H1 (cell line): ENCODE measurements around the gene RPS6KA2. TPM values are rescaled to one million over a fixed set of nuclear protein-coding genes. Genes with fewer than 3 reads are reported as not detected.

Experiments
- CTCF ChIA-PET: fragments of 300-600 bp; sonication (Branson Sonifier 250); formaldehyde crosslinking; loops from one replicate; lab custom pipeline; 2021; ENCODE audit not compliant: partially characterized antibody; lab: Charles Lee
- POLR2A ChIA-PET: fragments of 300-600 bp; sonication (Branson Sonifier 250); formaldehyde crosslinking; loops from one replicate; lab custom pipeline; 2021; ENCODE audit warnings: inconsistent platforms; ENCODE audit not compliant: partially characterized antibody; lab: Charles Lee
- DNase-seq, 2 experiments: peaks; one replicate each; pipeline versions ENCODE4 v3.0.0 to v3.0.0-alpha.2; 2010 to 2022; ENCODE audit warnings: low spot score in 2 of 2, low read depth in 1 of 2, mixed read lengths in 1 of 2
- FAIRE-seq: peaks from 2 replicates; lab custom pipeline; 2011; peaks lifted over from hg19 to GRCh38; lab: Jason Lieb, UNC
- H2AFZ ChIP-seq: 2 replicates; pipeline ENCODE4 v1.8.1; 2012; ENCODE audit warnings: low read length, inconsistent platforms
- H2AK5ac ChIP-seq: 2 replicates; pipeline ENCODE4 v1.6.1; 2013; ENCODE audit warnings: low read depth, low read length
- H2BK120ac ChIP-seq: replicated peaks from 2 replicates; pipeline ENCODE3; 2013; ENCODE audit warnings: low read depth, low read length, inconsistent platforms
- H2BK12ac ChIP-seq: 2 replicates; pipeline ENCODE4 v1.6.1; 2013; ENCODE audit warnings: low read depth, low read length
- H2BK15ac ChIP-seq: 2 replicates; pipeline ENCODE4 v1.6.1; 2013; ENCODE audit warnings: low read length
- H2BK20ac ChIP-seq: 2 replicates; pipeline ENCODE4 v1.6.1; 2013; ENCODE audit warnings: low read length
- H2BK5ac ChIP-seq: 2 replicates; pipeline ENCODE4 v1.6.1; 2013; ENCODE audit warnings: low read depth, low read length
- H3K14ac ChIP-seq: 2 replicates; pipeline ENCODE4 v1.6.1; 2013; ENCODE audit warnings: inconsistent platforms; ENCODE audit not compliant: insufficient read length
- H3K18ac ChIP-seq: 2 replicates; pipeline ENCODE4 v1.6.1; 2013; ENCODE audit warnings: low read length; ENCODE audit errors: extremely low read depth
- H3K23ac ChIP-seq: 2 replicates; pipeline ENCODE4 v1.6.1; 2013; ENCODE audit warnings: inconsistent platforms; ENCODE audit not compliant: insufficient read length
- H3K23me2 ChIP-seq: 2 replicates; pipeline ENCODE4 v1.6.1; 2013; ENCODE audit warnings: low read depth, low read length
- H3K27ac ChIP-seq: 2 replicates; pipeline ENCODE4 v1.6.1; 2011; ENCODE audit warnings: low read depth, low read length, inconsistent platforms
- H3K27me3 ChIP-seq, 4 experiments: replicated peaks in 1 of 4; 1 replicate in 1 of 4; 2 replicates in 3 of 4; pipeline versions ENCODE4 v1.6.1 to v1.8.1; 2011 to 2013; ENCODE audit warnings: low read length in 3 of 4, mild to moderate bottlenecking in 3 of 4, inconsistent platforms in 2 of 4, mixed read lengths in 2 of 4, moderate library complexity in 1 of 4; ENCODE audit not compliant: control insufficient read depth in 3 of 4, insufficient read depth in 3 of 4; ENCODE audit errors: extremely low read depth in 1 of 4
- H3K36me3 ChIP-seq, 4 experiments: 2 replicates each; pipeline versions ENCODE4 v1.6.1 to v1.8.1; 2011 to 2013; ENCODE audit warnings: mild to moderate bottlenecking in 4 of 4, low read length in 3 of 4, moderate library complexity in 2 of 4, control low read depth in 1 of 4, inconsistent platforms in 1 of 4; ENCODE audit not compliant: insufficient read depth in 4 of 4, control insufficient read depth in 2 of 4
- H3K4ac ChIP-seq: replicated peaks from 2 replicates; pipeline ENCODE3; 2013; ENCODE audit warnings: low read length, low read depth, mixed read lengths, inconsistent platforms; ENCODE audit not compliant: insufficient read length
- H3K4me1 ChIP-seq, 4 experiments: replicated peaks in 1 of 4; 1 replicate in 1 of 4; 2 replicates in 3 of 4; pipeline versions ENCODE4 v1.6.1 to v1.8.1; 2011 to 2013; ENCODE audit warnings: low read length in 3 of 4, inconsistent platforms in 2 of 4, mixed read lengths in 1 of 4; ENCODE audit not compliant: insufficient read depth in 4 of 4, control insufficient read depth in 3 of 4
- H3K4me2 ChIP-seq, 2 experiments: 2 replicates each; pipeline versions ENCODE4 v1.6.1 to v1.8.1; 2011 to 2013; ENCODE audit warnings: low read depth in 2 of 2, low read length in 2 of 2, control low read depth in 1 of 2, inconsistent platforms in 1 of 2, mild to moderate bottlenecking in 1 of 2; ENCODE audit not compliant: insufficient read depth in 1 of 2
- H3K4me3 ChIP-seq, 4 experiments: fragments of 200-600, 300-600 bp in 1 of 4; sonication (generic), shearing (Covaris generic), sonication (Bioruptor Twin) in 1 of 4; 2 replicates each; pipeline versions ENCODE4 v1.5.1 to v1.8.1; 2011 to 2016; ENCODE audit warnings: low read length in 4 of 4, low read depth in 3 of 4, control low read depth in 2 of 4, inconsistent platforms in 2 of 4, mild to moderate bottlenecking in 2 of 4, mixed read lengths in 1 of 4, moderate library complexity in 1 of 4; ENCODE audit not compliant: insufficient read depth in 2 of 4; ENCODE audit errors: extremely low read depth in 1 of 4
- H3K56ac ChIP-seq: replicated peaks from 2 replicates; pipeline ENCODE3; 2013; ENCODE audit warnings: low read depth, mild to moderate bottlenecking, mixed read lengths, low read length, inconsistent platforms; ENCODE audit not compliant: insufficient read length
- H3K79me1 ChIP-seq: 2 replicates; pipeline ENCODE4 v1.6.1; 2013; ENCODE audit warnings: low read depth, low read length, control low read depth
- H3K79me2 ChIP-seq, 2 experiments: 2 replicates each; pipeline versions ENCODE4 v1.6.1 to v1.8.1; 2012 to 2013; ENCODE audit warnings: low read length in 2 of 2, mild to moderate bottlenecking in 2 of 2, inconsistent platforms in 1 of 2; ENCODE audit not compliant: insufficient read depth in 2 of 2, control insufficient read depth in 1 of 2
- H3K9ac ChIP-seq, 4 experiments: replicated peaks in 1 of 4; 1 replicate in 1 of 4; 2 replicates in 3 of 4; pipeline versions ENCODE4 v1.6.1 to v1.8.1; 2011 to 2013; ENCODE audit warnings: low read depth in 3 of 4, low read length in 3 of 4, control low read depth in 2 of 4, mild to moderate bottlenecking in 2 of 4, moderate library complexity in 2 of 4, inconsistent platforms in 1 of 4; ENCODE audit errors: extremely low read depth in 1 of 4
- H3K9me3 ChIP-seq, 2 experiments: 2 replicates each; pipeline versions ENCODE4 v1.6.1 to v1.8.1; 2012 to 2013; ENCODE audit warnings: mild to moderate bottlenecking in 2 of 2, moderate library complexity in 2 of 2, control low read depth in 1 of 2, inconsistent platforms in 1 of 2, low read depth in 1 of 2, low read length in 1 of 2, mixed read lengths in 1 of 2; ENCODE audit not compliant: insufficient read depth in 2 of 2
- H4K20me1 ChIP-seq, 2 experiments: replicated peaks in 1 of 2; 2 replicates each; pipeline versions ENCODE3 to v1.8.1; 2011 to 2013; ENCODE audit warnings: inconsistent platforms in 2 of 2, low read length in 2 of 2, mild to moderate bottlenecking in 1 of 2; ENCODE audit not compliant: insufficient read depth in 2 of 2, control insufficient read depth in 1 of 2
- H4K5ac ChIP-seq: 2 replicates; pipeline ENCODE4 v1.6.1; 2013; ENCODE audit warnings: low read length, low read depth, mixed read lengths, inconsistent platforms; ENCODE audit not compliant: insufficient read length
- H4K8ac ChIP-seq: 2 replicates; pipeline ENCODE4 v1.8.0; 2013; ENCODE audit warnings: mild to moderate bottlenecking, moderate library complexity, low read length, inconsistent platforms; ENCODE audit not compliant: insufficient read depth; ENCODE audit errors: extremely low read depth
- H4K91ac ChIP-seq: replicated peaks from 2 replicates; pipeline ENCODE3; 2013; ENCODE audit warnings: low read length, mixed read lengths, inconsistent platforms; ENCODE audit not compliant: insufficient read length
- BCL11A ChIP-seq, 2 experiments: IDR thresholded peaks; one replicate each; pipeline ENCODE4 v1.6.1; 2011; ENCODE audit warnings: low read depth in 2 of 2, low read length in 2 of 2, mild to moderate bottlenecking in 2 of 2
- CBX5 ChIP-seq: fragments of 300-800, 300-1000 bp; sonication (generic); IDR thresholded peaks from 2 replicates; pipeline ENCODE4 v1.7.1; 2016; ENCODE audit warnings: antibody characterized with exemption, low read length, low read depth
- FOSL1 ChIP-seq: IDR thresholded peaks from 2 replicates; pipeline ENCODE4 v1.6.1; 2011; ENCODE audit warnings: mild to moderate bottlenecking, low read depth, low read length, moderate library complexity; ENCODE audit not compliant: insufficient read depth
- GABPA ChIP-seq: IDR thresholded peaks from 2 replicates; pipeline ENCODE4 v1.6.1; 2011; ENCODE audit warnings: mild to moderate bottlenecking, low read length, moderate library complexity, borderline replicate concordance; ENCODE audit not compliant: insufficient read depth
- JUN ChIP-seq: IDR thresholded peaks from 2 replicates; pipeline ENCODE4 v1.6.1; 2011; ENCODE audit warnings: low read depth, mild to moderate bottlenecking, improper control_type of control experiment, low read length
- MAX ChIP-seq: IDR thresholded peaks from 2 replicates; pipeline ENCODE4 v1.6.1; 2012; ENCODE audit warnings: inconsistent platforms
- PHF8 ChIP-seq: fragments of 200-600 bp; sonication (generic); conservative IDR thresholded peaks from 2 replicates; pipeline ENCODE4 v1.7.1; 2012; ENCODE audit warnings: low read depth, mild to moderate bottlenecking, inconsistent platforms, low read length, moderate library complexity
- POLR2AphosphoS5 ChIP-seq: IDR thresholded peaks from 2 replicates; pipeline ENCODE4 v1.6.1; 2011; ENCODE audit warnings: low read depth, low read length
- SAP30 ChIP-seq: fragments of 300-600 bp; sonication (generic); IDR thresholded peaks from 2 replicates; pipeline ENCODE4 v1.7.1; 2012; ENCODE audit warnings: low read length, moderate library complexity, mild to moderate bottlenecking, inconsistent platforms; ENCODE audit not compliant: insufficient read depth, insufficient replicate concordance
- SP1 ChIP-seq: IDR thresholded peaks from 2 replicates; pipeline ENCODE4 v1.6.1; 2011; ENCODE audit warnings: low read depth, low read length
- TCF12 ChIP-seq: IDR thresholded peaks from 2 replicates; pipeline ENCODE4 v1.6.1; 2011; ENCODE audit warnings: low read depth, mild to moderate bottlenecking, low read length
- TEAD4 ChIP-seq: IDR thresholded peaks from 2 replicates; pipeline ENCODE4 v1.6.1; 2012; ENCODE audit warnings: low read depth, low read length, inconsistent platforms, mixed read lengths
- WGBS, 2 experiments: shearing (Covaris generic) in 1 of 2; methylation state at CpG; one replicate each; pipeline versions ENCODE4 v1.1.6 to v1.1.7; 2013 to 2015; ENCODE audit warnings: low lambda C conversion rate in 2 of 2, mixed read lengths in 2 of 2, inconsistent platforms in 1 of 2, low coverage in 1 of 2, missing lambda C conversion rate in 1 of 2; ENCODE audit not compliant: insufficient replicate concordance in 2 of 2, insufficient coverage in 1 of 2, insufficient read length in 1 of 2; ENCODE audit errors: extremely low coverage in 1 of 2, missing lambda C conversion rate in 1 of 2; 5-methylcytosine and 5-hydroxymethylcytosine counted together
- polyA plus RNA-seq, 7 experiments: library from polyadenylated mRNA; depleted of rRNA in 3 of 7; stranded (reverse) in 5 of 7; unstranded in 2 of 7; fragments of >200 nt in 5 of 7; fragments of 200-250 nt in 2 of 7; gene quantifications; 1 replicate in 5 of 7; 2 replicates in 1 of 7; 4 replicates in 1 of 7; pipeline versions ENCODE4 v1.2.1 to v1.2.3, GENCODE V29; 2011 to 2013; ENCODE audit warnings: missing spikeins in 2 of 7, mixed read lengths in 2 of 7
- total RNA-seq: library from RNA; stranded (reverse); fragmentation: NEBNext Ultra II Directional; extraction: Animal tissue kit (Norgen Biotek cat#: 25700); gene quantifications from 2 replicates; pipeline ENCODE4 v1.2.1, GENCODE V29; 2021
- TF ChIP-seq, protein P1 (sequence below): IDR thresholded peaks from 2 replicates; pipeline ENCODE4 v1.6.1; 2011; ENCODE audit warnings: low read depth, mild to moderate bottlenecking, low read length; ENCODE audit not compliant: insufficient read depth

The RPS6KA2 gene
- total and polyA plus RNA-seq, 2 of the 8 experiments (the other 6 are each of a cell fraction or from before 2014, with no cell fraction given): 8.8 to 25.7 TPM

- Histone ChIP-seq H4K5ac (no peak overlapping the region), H2BK20ac (no peak overlapping the region), H4K20me1 (peaks cover 0 to 1% of the 10 kb centered on the region in 2 experiments), H3K79me1 (peaks cover 3% of the 10 kb centered on the region; the same call in 1 of the 2 replicates), H3K9ac (no peak overlapping the region), H3K27ac (no peak overlapping the region), H3K56ac (no peak overlapping the region), H2BK5ac (no peak overlapping the region), H3K23me2 (no peaks in the 10 kb centered on the region), H4K8ac (no peak overlapping the region), H2AFZ (no peak overlapping the region), H3K9me3 (peaks cover under 1 to 6% of the 10 kb centered on the region in 2 experiments; a peak in 1 of 4 replicates), H2AK5ac (no peak overlapping the region), H3K4ac (no peak overlapping the region), H3K79me2 (peaks cover 0 to 15% of the 10 kb centered on the region in 2 experiments; a peak in 2 of 4 replicates), H3K4me1 (peaks cover 0 to 3% (median 0%) of the 10 kb centered on the region in 4 experiments; a peak in 1 of 7 replicates), H3K36me3 (peaks cover 0 to 2% (median 0%) of the 10 kb centered on the region in 4 experiments; a peak in 1 of 8 replicates), H3K4me3 (no peak overlapping the region), H3K18ac (no peak overlapping the region), H2BK15ac (no peak overlapping the region), H3K27me3 (no peaks in the 10 kb centered on the region), H3K4me2 (no peak overlapping the region), H3K23ac (no peak overlapping the region), H4K91ac (no peak overlapping the region), H2BK120ac (no peak overlapping the region), H3K14ac (no peak overlapping the region), H2BK12ac (no peak overlapping the region)
- DNase-seq: no peak
- POLR2A ChIA-PET: interaction anchor here (1.5 kb wide), 1 partner anchor 8 kb away, joined by 4 read pairs; no protein-coding TSS in a partner anchor
- WGBS, 2 experiments: 95% methylated on average over 11 of the region's 11 CpGs; no CpG with 5 or more reads in 1 of the 2 experiments
- no peak for FAIRE-seq
- CTCF ChIA-PET: no interaction called here
- TF ChIP-seq JUN (no peak), BCL11A (IDR thresholded peaks at IDR 0.05; ENCODE audit: low read depth in 2 of 2, low read length in 2 of 2) (no peak), GABPA (no peak), MAX (no peak), TEAD4 (no peak), CBX5 (no peak), TCF12 (no peak), PHF8 (no peak), FOSL1 (no peak), SP1 (no peak), POLR2AphosphoS5 (no peak), SAP30 (no peak)
- TF ChIP-seq, protein P1, sequence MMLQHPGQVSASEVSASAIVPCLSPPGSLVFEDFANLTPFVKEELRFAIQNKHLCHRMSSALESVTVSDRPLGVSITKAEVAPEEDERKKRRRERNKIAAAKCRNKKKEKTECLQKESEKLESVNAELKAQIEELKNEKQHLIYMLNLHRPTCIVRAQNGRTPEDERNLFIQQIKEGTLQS: no peak
Observed at GRCh38 chr6:166581091-166581511, 46.0 kb downstream of the RPS6KA2 start.
